Aorta (tissue), 5 donors: ENCODE results near the gene CLECL1. TPM values are rescaled to one million over a fixed set of nuclear protein-coding genes. Genes with fewer than 3 reads are reported as not detected.
"Not testable (repeated sequence)": the region's sequence is repeated elsewhere in the genome, so short reads cannot be mapped to it uniquely, and the experiment has no call there.

ENCODE experiments used
- ATAC-seq: fragments of 200-7000 bp; cut with Tn5 transposase; one replicate; pipeline ENCODE4 v1.9.1; 2022; ENCODE audit warnings: moderate library complexity; ENCODE audit not compliant: low FRiP score
- DNase-seq, 2 donors: peaks; one replicate each; pipeline ENCODE4 v3.0.0-alpha.2; 2020
- H3K27ac ChIP-seq, 2 donors: one replicate each; pipeline ENCODE4 v1.5.1; 2013; ENCODE audit warnings: low read length in 2 of 2, mild to moderate bottlenecking in 2 of 2, moderate library complexity in 2 of 2, control low read depth in 1 of 2, inconsistent platforms in 1 of 2, low read depth in 1 of 2
- H3K27me3 ChIP-seq, 2 donors: one replicate each; pipeline ENCODE4 v1.6.1; 2013; ENCODE audit warnings: control low read depth in 1 of 2, low read length in 1 of 2, mild to moderate bottlenecking in 1 of 2, moderate library complexity in 1 of 2; ENCODE audit not compliant: insufficient read depth in 2 of 2, control insufficient read depth in 1 of 2
- H3K36me3 ChIP-seq, 2 donors: one replicate each; pipeline ENCODE4 v1.6.1; 2013; ENCODE audit warnings: control low read depth in 1 of 2, low read length in 1 of 2, mild to moderate bottlenecking in 1 of 2; ENCODE audit not compliant: insufficient read depth in 2 of 2, control insufficient read depth in 1 of 2
- H3K4me1 ChIP-seq, 2 donors: one replicate each; pipeline ENCODE4 v1.6.1; 2013; ENCODE audit warnings: low read length in 2 of 2, control low read depth in 1 of 2, mild to moderate bottlenecking in 1 of 2, moderate library complexity in 1 of 2; ENCODE audit not compliant: insufficient read depth in 2 of 2, control insufficient read depth in 1 of 2
- H3K4me3 ChIP-seq, 2 donors: one replicate each; pipeline ENCODE4 v1.5.1; 2013; ENCODE audit warnings: low read length in 2 of 2, control low read depth in 1 of 2, mild to moderate bottlenecking in 1 of 2
- H3K9me3 ChIP-seq: one replicate; pipeline ENCODE4 v1.6.1; 2013; ENCODE audit warnings: mild to moderate bottlenecking, low read length; ENCODE audit not compliant: control insufficient read depth
- WGBS, 2 donors: extraction: QIAGEN DNeasy Blood & Tissue Kit; methylation state at CpG; one replicate each; pipeline ENCODE4 v1.1.7; 2013; 5-methylcytosine and 5-hydroxymethylcytosine counted together
- intact Hi-C, 2 donors: fragments of 100-400 bp; cut with DNase I; formaldehyde crosslinking; loops; one replicate each; pipeline versions ENCODE4 v1.14.2 to v1.15.0; 2022
- polyA plus RNA-seq, 2 donors: library from polyadenylated mRNA; stranded (reverse); fragments of 200-250 nt; gene quantifications; one replicate each; pipeline ENCODE4 v1.2.3, GENCODE V29; 2013
- total RNA-seq, 2 donors: library from RNA; stranded (reverse); fragmentation: NEBNext Ultra II Directional; extraction: Animal tissue kit (Norgen Biotek cat#: 25700); gene quantifications; one replicate each; pipeline ENCODE4 v1.2.1, GENCODE V29; 2021
- donor health status: healthy with polysubstance abuse.
- donor health status: Bipolar disorder and iron deficiency.
- donor health status: DM: no; HTN: no; CAD: no.
- donor health status: DM: no; HTN: no; CAD: no.
- donor health status: DM: yes; HTN: yes; CAD: no.

Gene CLECL1
- total and polyA plus RNA-seq, 4 donors = 2.1 TPM; not detected in 3

DNA sequence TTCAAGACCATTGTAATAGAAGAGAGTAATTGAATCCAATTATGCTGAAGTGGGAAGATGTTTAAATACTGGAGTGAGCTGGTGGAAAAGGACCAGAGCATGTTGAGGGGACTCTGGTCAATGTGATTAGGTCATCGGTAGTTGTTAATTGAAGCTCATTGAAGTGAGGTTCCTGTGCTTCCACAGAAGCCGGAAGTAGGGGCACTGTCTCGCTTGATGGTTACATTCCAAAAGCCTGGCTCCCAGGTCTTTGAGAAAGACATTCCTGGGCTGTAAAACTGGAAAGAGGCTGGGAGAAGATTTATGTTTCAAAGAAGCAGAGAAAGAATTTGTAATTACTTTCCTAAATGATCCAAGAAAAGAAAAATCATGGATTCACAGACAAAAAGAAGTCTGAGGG is 12.3 kb upstream of the CLECL1 start:
- ATAC-seq = no peak
- intact Hi-C loops = loop anchor here in 1 of 2 donors (5.0 kb wide), 1 partner anchor 182 kb away; no protein-coding TSS in a partner anchor
- 35 to 43% methylated on average over 3 of the region's 3 CpGs for WGBS, 2 donors

DNA sequence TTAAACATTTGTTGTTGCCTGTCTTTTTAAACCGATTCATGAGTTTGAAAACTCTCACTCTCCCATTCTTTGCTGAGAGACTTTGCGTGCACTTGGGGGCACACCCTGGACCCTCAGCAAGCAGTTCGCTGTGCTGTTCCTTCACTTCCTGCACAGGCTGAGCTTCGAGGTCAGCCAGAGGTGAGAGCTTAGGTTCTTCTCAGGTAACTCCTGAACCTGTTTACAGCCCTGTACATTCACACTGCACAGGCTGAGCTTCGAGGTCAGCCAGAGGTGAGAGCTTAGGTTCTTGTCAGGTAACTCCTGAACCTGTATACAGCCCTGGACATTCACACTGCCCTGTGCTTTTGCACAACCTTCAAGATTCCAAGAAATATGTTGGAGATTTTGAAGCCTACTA is 9.8 kb upstream of the CLECL1 start:
- Histone ChIP-seq H3K4me3 (no peak overlapping the region), H3K27me3 (no peaks in the 10 kb centered on the region), H3K9me3 (no peaks in the 10 kb centered on the region), H3K36me3 (no peaks in the 10 kb centered on the region), H3K4me1 (no peaks in the 10 kb centered on the region), H3K27ac (no peak overlapping the region)
- 61 to 63% methylated on average over 5 of the region's 5 CpGs for WGBS, 2 donors
- no peak for DNase-seq
- ATAC-seq = peak; percentile 33
- intact Hi-C loops = no loop called here

More for the DNA sequence above, 12.3 kb upstream of the CLECL1 start:
- H3K27ac ChIP-seq = no peak overlapping the region
- H3K36me3 ChIP-seq = no peaks in the 10 kb centered on the region
- no peaks in the 10 kb centered on the region for H3K9me3 ChIP-seq
- no peaks in the 10 kb centered on the region for H3K27me3 ChIP-seq
- no peak overlapping the region for H3K4me3 ChIP-seq
- H3K4me1 ChIP-seq = no peaks in the 10 kb centered on the region
- DNase-seq = no peak

DNA sequence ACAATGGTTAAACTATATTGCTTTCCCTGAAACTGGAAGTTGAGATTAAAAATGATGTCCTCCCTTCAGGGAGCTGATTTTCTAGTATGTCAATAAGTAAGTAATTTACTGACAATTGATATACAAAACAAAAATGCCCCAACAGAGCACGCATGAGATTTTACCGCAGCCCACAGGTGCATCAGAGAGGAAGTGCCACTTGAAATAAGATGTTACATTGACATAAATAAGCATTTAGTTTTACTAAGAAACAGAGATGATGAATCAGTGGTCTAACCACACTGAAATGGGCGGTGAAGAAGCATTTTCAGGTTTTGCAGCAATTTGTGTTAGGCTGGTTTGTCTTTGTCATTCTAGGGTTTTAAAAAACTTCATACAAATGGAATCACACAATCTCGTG is 8.8 kb upstream of the CLECL1 start:
- H3K36me3 ChIP-seq = no peaks in the 10 kb centered on the region
- H3K4me3 ChIP-seq = no peak overlapping the region
- WGBS, 2 donors = 78 to 84% methylated on average over 4 of the region's 4 CpGs
- H3K27me3 ChIP-seq = no peaks in the 10 kb centered on the region
- H3K9me3 ChIP-seq = no peaks in the 10 kb centered on the region
- DNase-seq (no peak), ATAC-seq (no peak)
- H3K4me1 ChIP-seq = no peaks in the 10 kb centered on the region
- H3K27ac ChIP-seq = no peak overlapping the region
- intact Hi-C loops = no loop called here

DNA sequence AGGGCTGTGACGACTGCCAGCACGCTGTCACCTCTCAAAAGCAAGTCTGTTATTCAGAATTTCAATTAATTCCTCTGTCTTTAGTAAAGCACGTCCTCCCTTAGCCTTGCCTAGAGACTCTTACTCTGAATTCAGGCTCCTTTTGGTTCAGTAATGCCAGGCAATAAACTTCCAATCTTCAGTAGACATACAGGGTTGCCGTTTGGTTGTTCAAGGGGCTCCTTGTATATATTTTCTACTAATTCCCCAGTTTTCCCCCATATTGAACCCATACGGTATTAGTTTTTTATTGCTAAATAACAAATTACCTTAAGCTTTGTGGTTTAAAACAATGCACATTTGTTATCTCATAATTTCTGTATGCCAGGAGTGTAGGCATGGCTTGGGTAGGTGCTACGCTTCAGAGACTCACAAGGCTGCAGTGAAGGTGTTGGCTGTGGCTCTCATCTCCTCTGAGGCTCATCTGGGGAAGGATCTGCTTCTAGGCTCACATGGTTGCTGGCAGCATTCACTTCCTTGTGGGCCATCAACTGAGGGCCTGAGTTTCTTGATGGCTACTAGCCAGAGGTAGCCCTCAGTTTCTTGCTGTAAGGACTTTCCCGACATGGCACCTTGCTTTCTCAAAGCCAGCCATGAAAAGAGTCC is 7.3 kb upstream of the CLECL1 start:
- WGBS, 2 donors = 73 to 77% methylated on average over 7 of the region's 7 CpGs
- Histone ChIP-seq H3K36me3 (no peaks in the 10 kb centered on the region), H3K27me3 (no peaks in the 10 kb centered on the region), H3K4me1 (no peaks in the 10 kb centered on the region), H3K4me3 (no peak overlapping the region), H3K27ac (no peak overlapping the region), H3K9me3 (no peaks in the 10 kb centered on the region)
- no peak for ATAC-seq
- DNase-seq = no peak
- intact Hi-C loops = no loop called here

DNA sequence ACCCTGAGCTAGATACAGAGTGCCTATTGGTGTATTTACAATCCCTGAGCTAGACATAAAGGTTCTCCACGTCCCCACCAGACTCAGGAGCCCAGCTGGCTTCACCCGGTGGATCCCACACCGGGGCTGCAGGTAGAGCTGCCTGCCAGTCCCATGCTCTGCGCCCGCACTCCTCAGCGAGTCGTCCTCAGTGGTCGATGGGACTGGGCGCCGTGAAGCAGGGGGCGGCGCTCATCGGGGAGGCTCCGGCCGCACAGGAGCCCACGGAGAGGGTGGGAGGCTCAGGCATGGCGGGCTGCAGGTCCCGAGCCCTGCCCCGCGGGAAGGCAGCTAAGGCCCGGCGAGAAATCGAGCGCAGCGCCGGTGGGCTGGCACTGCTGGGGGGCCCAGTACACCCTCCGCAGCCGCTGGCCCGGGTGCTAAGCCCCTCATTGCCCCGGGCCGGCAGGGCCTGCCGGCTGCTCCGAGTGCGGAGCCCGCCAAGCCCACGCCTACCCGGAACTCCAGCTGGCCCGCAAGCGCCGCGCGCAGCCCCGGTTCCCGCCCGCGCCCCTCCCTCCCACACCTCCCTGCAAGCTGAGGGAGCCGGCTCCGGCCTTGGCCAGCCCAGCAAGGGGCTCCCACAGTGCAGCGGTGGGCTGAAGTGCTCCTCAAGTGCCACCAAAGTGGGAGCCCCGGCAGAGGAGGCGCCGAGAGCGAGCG is 6.7 kb upstream of the CLECL1 start:
- ATAC-seq, H3K27ac ChIP-seq, H3K9me3 ChIP-seq, H3K36me3 ChIP-seq, H3K27me3 ChIP-seq, intact Hi-C loops, H3K4me1 ChIP-seq, H3K4me3 ChIP-seq: not testable (repeated sequence)
- DNase-seq = peak in 1 of 2 donors; percentile 71
- 66 to 74% methylated on average over 48 to 54 of the region's 54 CpGs for WGBS, 2 donors

DNA sequence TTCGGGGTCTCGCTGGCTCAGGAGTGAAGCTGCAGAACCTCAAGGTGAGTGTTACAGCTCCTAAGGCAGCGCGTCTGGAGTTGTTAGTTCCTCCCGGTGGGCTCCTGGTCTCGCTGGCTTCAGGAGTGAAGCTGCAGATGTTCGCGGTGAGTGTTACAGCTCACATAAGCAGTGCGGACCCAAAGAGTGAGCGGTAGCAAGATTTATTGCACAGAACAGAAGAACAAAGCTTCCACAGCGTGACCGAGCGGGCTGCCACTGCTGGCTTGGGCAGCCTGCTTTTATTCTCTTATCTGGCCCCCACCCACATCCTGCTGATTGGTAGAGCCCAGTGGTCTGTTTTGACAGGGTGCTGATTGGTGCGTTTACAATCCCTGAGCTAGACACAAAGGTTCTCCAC is 6.0 kb upstream of the CLECL1 start:
- H3K9me3 ChIP-seq, DNase-seq, H3K4me3 ChIP-seq, ATAC-seq, H3K4me1 ChIP-seq, intact Hi-C loops, H3K27me3 ChIP-seq, H3K27ac ChIP-seq, H3K36me3 ChIP-seq: not testable (repeated sequence)
- WGBS, 2 donors = 79 to 83% methylated on average over 14 of the region's 14 CpGs

DNA sequence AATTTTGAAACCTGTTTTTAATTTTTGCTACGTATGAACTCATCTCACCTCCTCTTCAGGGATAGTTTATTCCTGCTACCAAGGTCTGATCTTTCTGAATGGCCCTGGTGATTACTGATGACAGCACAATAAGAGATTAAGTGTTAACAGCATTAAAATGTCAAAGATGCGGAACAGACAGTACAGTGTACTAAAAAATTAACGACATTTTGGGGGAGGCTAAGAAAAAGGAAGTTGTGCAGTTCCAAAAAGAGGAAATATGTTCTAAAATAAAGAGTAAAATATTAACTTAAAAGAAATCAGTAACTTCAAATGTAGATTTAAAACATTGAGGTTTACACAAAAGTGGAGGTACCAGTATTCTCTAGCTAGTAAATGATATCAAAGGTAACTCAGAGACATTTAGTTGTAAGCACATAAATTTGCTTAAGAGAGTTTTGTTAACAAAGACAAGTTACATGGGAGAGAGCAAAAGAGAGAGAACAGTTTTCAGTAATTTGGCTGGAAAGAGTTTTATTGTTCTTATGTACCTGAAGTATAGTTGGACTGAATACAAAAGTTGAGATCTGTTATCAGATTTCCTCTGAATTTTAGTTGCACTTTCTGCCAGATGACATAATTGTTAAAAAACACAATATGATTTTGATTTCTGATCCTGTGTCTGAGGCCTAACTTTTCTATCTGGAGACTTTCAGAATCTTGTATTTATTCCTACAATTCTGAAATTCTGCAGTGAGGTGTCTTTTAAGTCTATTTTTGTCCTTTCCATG is 4.2 kb upstream of the CLECL1 start:
- Histone ChIP-seq H3K27me3 (no peaks in the 10 kb centered on the region), H3K9me3 (no peaks in the 10 kb centered on the region), H3K36me3 (no peaks in the 10 kb centered on the region), H3K4me1 (no peaks in the 10 kb centered on the region), H3K27ac (no peak overlapping the region), H3K4me3 (no peak overlapping the region)
- 42 to 62% methylated on average over 3 of the region's 3 CpGs for WGBS, 2 donors
- DNase-seq (no peak), ATAC-seq (no peak)
- intact Hi-C loops = no loop called here

DNA sequence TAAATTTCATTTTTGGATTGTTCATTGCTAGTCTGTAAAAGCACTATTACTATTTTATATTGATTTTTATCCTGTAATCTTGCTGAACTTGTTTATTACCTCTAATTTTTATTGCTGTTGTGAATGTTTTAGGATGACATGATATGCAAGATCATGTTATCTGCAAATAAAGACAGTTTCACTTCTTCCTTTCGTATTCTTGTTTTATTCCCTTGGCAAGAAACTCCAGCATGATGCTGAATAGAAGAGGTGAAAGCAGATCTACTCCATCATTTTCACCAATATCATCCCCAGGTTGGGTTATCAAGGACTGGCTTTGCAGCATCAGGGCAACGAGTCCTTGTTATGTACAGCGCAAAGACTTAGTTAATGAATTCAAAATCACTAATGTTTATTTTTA is 2.7 kb upstream of the CLECL1 start:
- WGBS, 2 donors = 89 to 90% methylated on average over 3 of the region's 3 CpGs
- intact Hi-C loops = no loop called here
- no peak for ATAC-seq

More for the DNA sequence above, 2.7 kb upstream of the CLECL1 start:
- DNase-seq = no peak
- no peaks in the 10 kb centered on the region for H3K4me1 ChIP-seq
- H3K9me3 ChIP-seq = no peaks in the 10 kb centered on the region
- H3K27ac ChIP-seq = no peak overlapping the region
- no peaks in the 10 kb centered on the region for H3K27me3 ChIP-seq
- H3K36me3 ChIP-seq = no peaks in the 10 kb centered on the region
- H3K4me3 ChIP-seq = no peak overlapping the region
